ENCODE data around the gene VANGL2.
A peak's percentile ranks its signal among the peaks of the same experiment; 100 is the strongest.

VANGL2 gene

DNA sequence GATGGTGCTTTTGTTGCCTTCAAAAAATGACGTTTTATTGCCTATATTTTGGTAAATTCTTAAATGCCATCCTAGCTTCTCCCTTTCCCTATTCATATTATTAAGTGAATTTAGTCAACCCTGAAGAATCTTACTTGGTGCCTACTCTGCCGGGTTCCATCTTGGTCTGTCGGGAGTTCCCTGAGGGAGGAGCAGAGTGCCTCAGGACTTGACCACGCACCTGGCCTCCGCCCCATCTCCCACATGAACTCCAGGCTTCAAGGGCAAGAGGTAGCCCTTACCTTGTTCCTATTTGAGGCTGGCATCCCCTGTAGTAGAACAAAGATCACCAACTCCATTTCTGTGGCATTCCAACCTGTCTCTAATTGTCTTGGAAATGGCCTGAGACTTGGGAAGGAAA, 21.5 kb downstream of the VANGL2 start:
- H2BK5ac ChIP-seq (ENCODE audit: low read length): no peak overlapping the region
- no peak overlapping the region for H4K91ac ChIP-seq (ENCODE audit: low read depth, low read length, poor library complexity)
- no peak overlapping the region for H3K4me3 ChIP-seq (ENCODE audit: low read length in 2 of 2)
- no peak for DNase-seq (ENCODE audit: low spot score)
- no CpG with 5 or more reads among the region's 5 CpGs for WGBS, 2 donors (ENCODE audit: extremely low coverage in 2 of 2, insufficient read length in 2 of 2, insufficient replicate concordance in 1 of 2)
- H2AFZ ChIP-seq (ENCODE audit: low read length): no peak overlapping the region
- no peaks in the 10 kb centered on the region for H3K9me3 ChIP-seq (replicated peaks in 1 of 2; ENCODE audit: control insufficient read depth in 2 of 2, insufficient read depth in 1 of 2, low read depth in 1 of 2, low read length in 2 of 2)
- no peak overlapping the region for H3K4me2 ChIP-seq (ENCODE audit: insufficient read depth, low read length, poor library complexity, severe bottlenecking)
- H3K27me3 ChIP-seq (ENCODE audit: control insufficient read depth in 3 of 3, insufficient read depth in 3 of 3, low read depth in 1 of 3, low read length in 3 of 3): no peaks in the 10 kb centered on the region
- no peak overlapping the region for H4K8ac ChIP-seq (ENCODE audit: low read depth, low read length)
- H3K27ac ChIP-seq (replicated peaks; ENCODE audit: low read length): no peak overlapping the region
- H2AK5ac ChIP-seq (ENCODE audit: low read depth, low read length): no peak overlapping the region
- H3K14ac ChIP-seq (ENCODE audit: low read length): no peak overlapping the region
- no peak overlapping the region for H3K4ac ChIP-seq (ENCODE audit: low read length)
- H3K4me1 ChIP-seq (ENCODE audit: control insufficient read depth in 2 of 2, insufficient read depth in 1 of 2, low read depth in 1 of 2, low read length in 2 of 2): no peaks in the 10 kb centered on the region
- H3K9ac ChIP-seq (ENCODE audit: low read depth, low read length, poor library complexity): no peak overlapping the region
- no peak overlapping the region for H3K23ac ChIP-seq (ENCODE audit: low read depth, low read length, poor library complexity)
- H2BK12ac ChIP-seq (ENCODE audit: low read length): no peak overlapping the region
- no peak overlapping the region for H2BK15ac ChIP-seq (ENCODE audit: low read length)
- H3K18ac ChIP-seq (ENCODE audit: low read length): no peak overlapping the region
- peaks cover 73 to 99% of the 10 kb centered on the region in 2 donors for H3K36me3 ChIP-seq (replicated peaks in 1 of 2; ENCODE audit: control insufficient read depth in 2 of 2, insufficient read depth in 2 of 2, low read length in 2 of 2)
- H3K79me1 ChIP-seq (ENCODE audit: low read depth, low read length): peaks cover 14% of the 10 kb centered on the region
- H2BK120ac ChIP-seq (ENCODE audit: low read depth, low read length): no peak overlapping the region

DNA sequence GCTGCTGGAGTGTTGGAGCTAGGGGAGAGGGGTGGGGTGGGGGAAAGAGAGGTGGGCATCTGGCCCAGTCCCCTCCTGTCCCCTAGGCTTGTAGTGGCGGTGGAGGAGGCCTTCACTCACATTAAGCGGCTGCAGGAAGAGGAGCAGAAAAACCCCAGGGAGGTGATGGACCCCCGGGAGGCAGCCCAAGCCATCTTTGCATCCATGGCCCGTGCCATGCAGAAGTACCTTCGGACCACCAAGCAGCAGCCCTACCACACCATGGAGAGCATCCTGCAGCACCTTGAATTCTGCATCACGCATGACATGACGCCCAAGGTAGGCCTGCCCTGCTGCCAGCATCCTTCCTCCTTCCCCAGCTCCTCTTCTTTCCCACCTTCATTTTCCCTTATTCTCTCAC, 23.6 kb downstream of the VANGL2 start:
- H3K4me3 ChIP-seq (ENCODE audit: low read length in 2 of 2): no peak overlapping the region
- H3K23ac ChIP-seq (ENCODE audit: low read depth, low read length, poor library complexity): peak overlapping the region; percentile 39
- H3K4ac ChIP-seq (ENCODE audit: low read length): no peak overlapping the region
- H4K91ac ChIP-seq (ENCODE audit: low read depth, low read length, poor library complexity): no peak overlapping the region
- H3K27ac ChIP-seq (replicated peaks; ENCODE audit: low read length): no peak overlapping the region
- peaks cover 66 to 98% of the 10 kb centered on the region in 2 donors for H3K36me3 ChIP-seq (replicated peaks in 1 of 2; ENCODE audit: control insufficient read depth in 2 of 2, insufficient read depth in 2 of 2, low read length in 2 of 2)
- H2AFZ ChIP-seq (ENCODE audit: low read length): no peak overlapping the region
- no peak for DNase-seq (ENCODE audit: low spot score)
- no peak overlapping the region for H3K18ac ChIP-seq (ENCODE audit: low read length)
- no peaks in the 10 kb centered on the region for H3K27me3 ChIP-seq (ENCODE audit: control insufficient read depth in 3 of 3, insufficient read depth in 3 of 3, low read depth in 1 of 3, low read length in 3 of 3)
- no CpG with 5 or more reads among the region's 7 CpGs for WGBS, 2 donors (ENCODE audit: extremely low coverage in 2 of 2, insufficient read length in 2 of 2, insufficient replicate concordance in 1 of 2)
- H3K79me1 ChIP-seq (ENCODE audit: low read depth, low read length): peaks cover 5% of the 10 kb centered on the region
- H3K14ac ChIP-seq (ENCODE audit: low read length): no peak overlapping the region
- H3K9me3 ChIP-seq (replicated peaks in 1 of 2; ENCODE audit: control insufficient read depth in 2 of 2, insufficient read depth in 1 of 2, low read depth in 1 of 2, low read length in 2 of 2): no peaks in the 10 kb centered on the region
- H2AK5ac ChIP-seq (ENCODE audit: low read depth, low read length): no peak overlapping the region
- no peak overlapping the region for H3K4me2 ChIP-seq (ENCODE audit: insufficient read depth, low read length, poor library complexity, severe bottlenecking)
- no peak overlapping the region for H2BK12ac ChIP-seq (ENCODE audit: low read length)
- no peak overlapping the region for H4K8ac ChIP-seq (ENCODE audit: low read depth, low read length)
- no peak overlapping the region for H2BK5ac ChIP-seq (ENCODE audit: low read length)
- no peak overlapping the region for H2BK15ac ChIP-seq (ENCODE audit: low read length)
- H3K9ac ChIP-seq (ENCODE audit: low read depth, low read length, poor library complexity): no peak overlapping the region
- peaks cover 0 to 2% of the 10 kb centered on the region in 2 donors for H3K4me1 ChIP-seq (ENCODE audit: control insufficient read depth in 2 of 2, insufficient read depth in 1 of 2, low read depth in 1 of 2, low read length in 2 of 2)
- H2BK120ac ChIP-seq (ENCODE audit: low read depth, low read length): no peak overlapping the region

DNA sequence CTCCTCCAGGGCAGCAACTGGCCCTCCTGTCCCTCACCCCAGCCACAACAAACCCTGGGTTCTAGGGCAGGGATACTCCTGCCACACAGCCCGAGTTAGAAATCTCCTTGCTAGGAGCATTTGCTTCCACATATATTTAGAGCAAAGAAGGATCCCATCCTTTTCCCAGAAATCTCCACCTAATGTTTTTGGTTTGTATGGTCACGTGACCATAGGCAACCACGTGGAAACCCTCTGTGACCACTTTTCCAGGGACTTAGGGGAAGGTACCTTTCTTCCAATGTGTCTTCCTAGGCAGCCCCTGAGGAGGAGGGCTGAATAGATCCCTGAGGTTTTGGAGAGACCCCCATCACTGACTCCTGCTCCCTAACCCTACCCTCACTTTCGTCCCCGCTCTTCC, 25.5 kb downstream of the VANGL2 start:
- Histone ChIP-seq H3K23ac (ENCODE audit: low read depth, low read length, poor library complexity) (no peak overlapping the region), H3K9ac (ENCODE audit: low read depth, low read length, poor library complexity) (no peak overlapping the region), H3K79me1 (ENCODE audit: low read depth, low read length) (no peaks in the 10 kb centered on the region), H4K91ac (ENCODE audit: low read depth, low read length, poor library complexity) (no peak overlapping the region), H2AFZ (ENCODE audit: low read length) (no peak overlapping the region), H3K4ac (ENCODE audit: low read length) (no peak overlapping the region), H3K14ac (ENCODE audit: low read length) (no peak overlapping the region), H2BK12ac (ENCODE audit: low read length) (no peak overlapping the region), H2BK120ac (ENCODE audit: low read depth, low read length) (no peak overlapping the region), H3K9me3 (replicated peaks in 1 of 2; ENCODE audit: control insufficient read depth in 2 of 2, insufficient read depth in 1 of 2, low read depth in 1 of 2, low read length in 2 of 2) (no peaks in the 10 kb centered on the region), H2AK5ac (ENCODE audit: low read depth, low read length) (no peak overlapping the region), H4K8ac (ENCODE audit: low read depth, low read length) (no peak overlapping the region), H3K27me3 (ENCODE audit: control insufficient read depth in 3 of 3, insufficient read depth in 3 of 3, low read depth in 1 of 3, low read length in 3 of 3) (no peaks in the 10 kb centered on the region), H3K18ac (ENCODE audit: low read length) (no peak overlapping the region), H2BK15ac (ENCODE audit: low read length) (no peak overlapping the region), H3K4me3 (ENCODE audit: low read length in 2 of 2) (no peak overlapping the region), H3K4me1 (ENCODE audit: control insufficient read depth in 2 of 2, insufficient read depth in 1 of 2, low read depth in 1 of 2, low read length in 2 of 2) (peaks cover 0 to 2% of the 10 kb centered on the region in 2 donors), H3K4me2 (ENCODE audit: insufficient read depth, low read length, poor library complexity, severe bottlenecking) (no peak overlapping the region), H2BK5ac (ENCODE audit: low read length) (no peak overlapping the region), H3K27ac (replicated peaks; ENCODE audit: low read length) (no peak overlapping the region), H3K36me3 (replicated peaks in 1 of 2; ENCODE audit: control insufficient read depth in 2 of 2, insufficient read depth in 2 of 2, low read length in 2 of 2) (peaks cover 49 to 92% of the 10 kb centered on the region in 2 donors)
- no peak for DNase-seq (ENCODE audit: low spot score)
- WGBS, 2 donors (ENCODE audit: extremely low coverage in 2 of 2, insufficient read length in 2 of 2, insufficient replicate concordance in 1 of 2): no CpG with 5 or more reads among the region's 5 CpGs

DNA sequence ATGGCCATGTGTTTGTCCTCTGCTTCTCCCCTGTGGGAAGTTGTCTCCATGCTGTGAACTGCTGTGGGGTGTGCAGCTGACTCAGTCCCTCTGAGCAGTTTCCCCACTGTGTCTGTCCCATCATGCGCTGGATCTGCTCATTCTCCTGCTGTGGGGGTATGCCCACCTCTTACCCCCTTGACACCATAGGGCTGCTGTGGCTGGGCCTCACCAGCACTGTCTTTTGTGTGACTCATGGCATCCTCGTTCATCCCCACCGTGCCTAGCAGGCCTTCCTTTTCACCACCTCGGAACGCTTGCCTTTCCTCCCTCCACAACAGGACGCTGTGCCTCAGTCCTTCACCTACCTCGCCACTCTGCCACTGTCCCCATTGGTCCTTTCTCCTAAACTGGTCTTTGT, 27.3 kb downstream of the VANGL2 start:
- H3K79me1 ChIP-seq (ENCODE audit: low read depth, low read length): no peaks in the 10 kb centered on the region
- H3K23ac ChIP-seq (ENCODE audit: low read depth, low read length, poor library complexity): no peak overlapping the region
- H3K36me3 ChIP-seq (replicated peaks in 1 of 2; ENCODE audit: control insufficient read depth in 2 of 2, insufficient read depth in 2 of 2, low read length in 2 of 2): peaks cover 37 to 74% of the 10 kb centered on the region in 2 donors
- H3K9me3 ChIP-seq (replicated peaks in 1 of 2; ENCODE audit: control insufficient read depth in 2 of 2, insufficient read depth in 1 of 2, low read depth in 1 of 2, low read length in 2 of 2): no peaks in the 10 kb centered on the region
- no peak overlapping the region for H2BK12ac ChIP-seq (ENCODE audit: low read length)
- H3K14ac ChIP-seq (ENCODE audit: low read length): no peak overlapping the region
- no peak overlapping the region for H2BK15ac ChIP-seq (ENCODE audit: low read length)
- H3K4me1 ChIP-seq (ENCODE audit: control insufficient read depth in 2 of 2, insufficient read depth in 1 of 2, low read depth in 1 of 2, low read length in 2 of 2): peaks cover 0 to 2% of the 10 kb centered on the region in 2 donors
- H2BK120ac ChIP-seq (ENCODE audit: low read depth, low read length): no peak overlapping the region
- no peaks in the 10 kb centered on the region for H3K27me3 ChIP-seq (ENCODE audit: control insufficient read depth in 3 of 3, insufficient read depth in 3 of 3, low read depth in 1 of 3, low read length in 3 of 3)
- no peak overlapping the region for H4K8ac ChIP-seq (ENCODE audit: low read depth, low read length)
- H2BK5ac ChIP-seq (ENCODE audit: low read length): no peak overlapping the region
- H3K4me3 ChIP-seq (ENCODE audit: low read length in 2 of 2): no peak overlapping the region
- WGBS, 2 donors (ENCODE audit: extremely low coverage in 2 of 2, insufficient read length in 2 of 2, insufficient replicate concordance in 1 of 2): no CpG with 5 or more reads among the region's 7 CpGs
- H3K4ac ChIP-seq (ENCODE audit: low read length): no peak overlapping the region
- H4K91ac ChIP-seq (ENCODE audit: low read depth, low read length, poor library complexity): no peak overlapping the region
- no peak for DNase-seq (ENCODE audit: low spot score)
- no peak overlapping the region for H3K9ac ChIP-seq (ENCODE audit: low read depth, low read length, poor library complexity)
- no peak overlapping the region for H3K18ac ChIP-seq (ENCODE audit: low read length)
- H2AK5ac ChIP-seq (ENCODE audit: low read depth, low read length): no peak overlapping the region
- no peak overlapping the region for H3K27ac ChIP-seq (replicated peaks; ENCODE audit: low read length)
- no peak overlapping the region for H2AFZ ChIP-seq (ENCODE audit: low read length)
- no peak overlapping the region for H3K4me2 ChIP-seq (ENCODE audit: insufficient read depth, low read length, poor library complexity, severe bottlenecking)
